Mesenchymal stem cell (in vitro differentiated cells and primary cell): ENCODE data around the gene RECK.

Experiments
- DNase-seq: peaks from one replicate; pipeline ENCODE4 v3.0.0-alpha.2; 2013
- H2AFZ ChIP-seq: one replicate; pipeline ENCODE4 v1.6.1; 2013; ENCODE audit warnings: low read depth, mild to moderate bottlenecking, control low read depth, inconsistent platforms, low read length, moderate library complexity
- H2AK5ac ChIP-seq: 2 replicates; pipeline ENCODE4 v1.6.1; 2013; ENCODE audit warnings: low read length, moderate library complexity, mild to moderate bottlenecking, inconsistent platforms; ENCODE audit not compliant: severe bottlenecking
- H2BK120ac ChIP-seq: one replicate; pipeline ENCODE4 v1.6.1; 2013; ENCODE audit warnings: low read depth, mild to moderate bottlenecking, inconsistent platforms, low read length, moderate library complexity
- H2BK12ac ChIP-seq, 2 experiments: one replicate each; pipeline ENCODE4 v1.6.1; 2013; ENCODE audit warnings: inconsistent platforms in 2 of 2, low read length in 2 of 2, mild to moderate bottlenecking in 2 of 2, moderate library complexity in 2 of 2, control low read depth in 1 of 2
- H2BK15ac ChIP-seq: one replicate; pipeline ENCODE4 v1.6.1; 2013; ENCODE audit warnings: mild to moderate bottlenecking, low read depth, inconsistent platforms; ENCODE audit not compliant: poor library complexity, severe bottlenecking
- H2BK5ac ChIP-seq: 2 replicates; pipeline ENCODE4 v1.6.1; 2013; ENCODE audit warnings: low read depth, mild to moderate bottlenecking, low read length, control low read depth, inconsistent platforms; ENCODE audit not compliant: poor library complexity, severe bottlenecking
- H3K14ac ChIP-seq, 2 experiments: one replicate each; pipeline ENCODE4 v1.6.1; 2013; ENCODE audit warnings: inconsistent platforms in 2 of 2, low read length in 2 of 2, control low read depth in 1 of 2, mild to moderate bottlenecking in 1 of 2, moderate library complexity in 1 of 2
- H3K18ac ChIP-seq, 2 experiments: one replicate each; pipeline ENCODE4 v1.6.1; 2013; ENCODE audit warnings: inconsistent platforms in 2 of 2, low read length in 2 of 2, control low read depth in 1 of 2, low read depth in 1 of 2, mild to moderate bottlenecking in 1 of 2
- H3K23ac ChIP-seq, 2 experiments: one replicate each; pipeline ENCODE4 v1.6.1; 2013; ENCODE audit warnings: inconsistent platforms in 2 of 2, low read length in 2 of 2, mild to moderate bottlenecking in 2 of 2, moderate library complexity in 2 of 2, control low read depth in 1 of 2
- H3K27ac ChIP-seq: 2 replicates; pipeline ENCODE4 v1.5.1; 2013; ENCODE audit warnings: mild to moderate bottlenecking, moderate library complexity, low read length, control low read depth, inconsistent platforms; ENCODE audit not compliant: poor library complexity, severe bottlenecking
- H3K27me3 ChIP-seq, 2 experiments: 2 replicates each; pipeline versions ENCODE4 v1.6.1 to v1.7.0; 2013; ENCODE audit warnings: low read length in 2 of 2, mild to moderate bottlenecking in 2 of 2, moderate library complexity in 2 of 2, control low read depth in 1 of 2, inconsistent platforms in 1 of 2; ENCODE audit not compliant: control insufficient read depth in 1 of 2, insufficient read depth in 1 of 2
- H3K36me3 ChIP-seq, 2 experiments: 2 replicates each; pipeline versions ENCODE4 v1.6.1 to v1.7.0; 2013; ENCODE audit warnings: low read length in 2 of 2, control low read depth in 1 of 2, inconsistent platforms in 1 of 2, low read depth in 1 of 2, mild to moderate bottlenecking in 1 of 2; ENCODE audit not compliant: insufficient read depth in 2 of 2, control insufficient read depth in 1 of 2
- H3K4ac ChIP-seq, 2 experiments: one replicate each; pipeline ENCODE4 v1.6.1; 2013; ENCODE audit warnings: inconsistent platforms in 2 of 2, low read length in 2 of 2, mild to moderate bottlenecking in 2 of 2, moderate library complexity in 2 of 2, control low read depth in 1 of 2, low read depth in 1 of 2
- H3K4me1 ChIP-seq: 2 replicates; pipeline ENCODE4 v1.6.1; 2013; ENCODE audit warnings: low read depth, low read length, control low read depth; ENCODE audit not compliant: control insufficient read depth, insufficient read depth
- H3K4me2 ChIP-seq: 2 replicates; pipeline ENCODE4 v1.6.1; 2013; ENCODE audit warnings: low read length, mild to moderate bottlenecking, inconsistent platforms; ENCODE audit not compliant: poor library complexity, severe bottlenecking
- H3K4me3 ChIP-seq, 2 experiments: 2 replicates each; pipeline versions ENCODE4 v1.5.1 to v1.7.0; 2013; ENCODE audit warnings: low read length in 2 of 2, mild to moderate bottlenecking in 2 of 2, control low read depth in 1 of 2, low read depth in 1 of 2; ENCODE audit not compliant: insufficient read depth in 1 of 2
- H3K79me1 ChIP-seq: replicated peaks from 2 replicates; pipeline ENCODE4 v1.6.1; 2013; ENCODE audit warnings: mild to moderate bottlenecking, control low read depth, low read length, inconsistent platforms; ENCODE audit not compliant: poor library complexity, severe bottlenecking
- H3K9ac ChIP-seq: 2 replicates; pipeline ENCODE4 v1.7.0; 2013; ENCODE audit warnings: mild to moderate bottlenecking, low read length, moderate library complexity
- H3K9me3 ChIP-seq: 2 replicates; pipeline ENCODE4 v1.7.0; 2013; ENCODE audit warnings: mild to moderate bottlenecking, low read length; ENCODE audit not compliant: control insufficient read depth
- H4K8ac ChIP-seq: one replicate; pipeline ENCODE4 v1.6.1; 2013; ENCODE audit warnings: inconsistent platforms, mild to moderate bottlenecking, low read length, moderate library complexity
- H4K91ac ChIP-seq: one replicate; pipeline ENCODE4 v1.6.1; 2013; ENCODE audit warnings: mild to moderate bottlenecking, low read length, inconsistent platforms
- WGBS: methylation state at CpG from one replicate; pipeline ENCODE4 v1.1.7; 2013; ENCODE audit warnings: mixed read lengths; 5-methylcytosine and 5-hydroxymethylcytosine counted together

Gene RECK

GRCh38 chr9:36018891-36019720 is 17.6 kb upstream of the RECK start:
- no peak overlapping the region for H4K8ac ChIP-seq
- no peak overlapping the region for H2BK120ac ChIP-seq
- no peak overlapping the region for H3K4me3 ChIP-seq
- H3K4ac ChIP-seq: no peak overlapping the region
- H3K79me1 ChIP-seq: no peaks in the 10 kb centered on the region
- no peak overlapping the region for H3K9ac ChIP-seq
- H3K18ac ChIP-seq: no peak overlapping the region
- no peak overlapping the region for H2BK15ac ChIP-seq
- H2BK12ac ChIP-seq: no peak overlapping the region
- H3K23ac ChIP-seq: no peak overlapping the region
- no peak overlapping the region for H4K91ac ChIP-seq
- no peak overlapping the region for H2AK5ac ChIP-seq
- H3K4me1 ChIP-seq: no peaks in the 10 kb centered on the region
- H3K14ac ChIP-seq: no peak overlapping the region
- no peak overlapping the region for H3K4me2 ChIP-seq
- DNase-seq: no peak
- H3K27me3 ChIP-seq: no peaks in the 10 kb centered on the region
- H3K27ac ChIP-seq: no peak overlapping the region
- H3K9me3 ChIP-seq: no peaks in the 10 kb centered on the region
- no peak overlapping the region for H2BK5ac ChIP-seq
- H3K36me3 ChIP-seq: no peaks in the 10 kb centered on the region
- H2AFZ ChIP-seq: no peak overlapping the region
- 77% methylated on average over 5 of the region's 6 CpGs for WGBS

GRCh38 chr9:36021968-36022367 is 14.7 kb upstream of the RECK start:
- 88% methylated on average over 1 of the region's 1 CpG for WGBS
- Histone ChIP-seq H4K8ac (no peak overlapping the region), H3K18ac (no peak overlapping the region), H3K23ac (no peak overlapping the region), H3K79me1 (no peaks in the 10 kb centered on the region), H3K36me3 (no peaks in the 10 kb centered on the region), H2AK5ac (no peak overlapping the region), H2BK12ac (no peak overlapping the region), H3K4ac (no peak overlapping the region), H3K4me3 (no peak overlapping the region), H2BK120ac (no peak overlapping the region), H3K27ac (no peak overlapping the region), H2BK15ac (no peak overlapping the region), H3K9ac (no peak overlapping the region), H3K27me3 (no peaks in the 10 kb centered on the region), H3K4me2 (no peak overlapping the region), H2BK5ac (no peak overlapping the region), H3K9me3 (no peaks in the 10 kb centered on the region), H3K4me1 (no peaks in the 10 kb centered on the region), H4K91ac (no peak overlapping the region), H3K14ac (no peak overlapping the region), H2AFZ (no peak overlapping the region)
- DNase-seq: no peak

- no peak overlapping the region for H2AK5ac ChIP-seq
- H4K8ac ChIP-seq: peak overlapping the region; percentile 71
- no peak overlapping the region for H3K27ac ChIP-seq
- H3K14ac ChIP-seq: no peak overlapping the region
- H3K79me1 ChIP-seq: no peaks in the 10 kb centered on the region
- H2BK12ac ChIP-seq: no peak overlapping the region
- no peak overlapping the region for H2BK120ac ChIP-seq
- H2AFZ ChIP-seq: no peak overlapping the region
- H3K36me3 ChIP-seq: no peaks in the 10 kb centered on the region
- no peak overlapping the region for H2BK15ac ChIP-seq
- no peaks in the 10 kb centered on the region for H3K4me1 ChIP-seq
- no peak overlapping the region for H3K4me3 ChIP-seq
- DNase-seq: peak; percentile 61
- 45% methylated on average over 13 of the region's 13 CpGs for WGBS
- H3K23ac ChIP-seq: no peak overlapping the region
- H3K9ac ChIP-seq: no peak overlapping the region
- no peaks in the 10 kb centered on the region for H3K9me3 ChIP-seq
- H4K91ac ChIP-seq: no peak overlapping the region
- H3K18ac ChIP-seq: no peak overlapping the region
- H3K27me3 ChIP-seq: no peaks in the 10 kb centered on the region
- no peak overlapping the region for H3K4me2 ChIP-seq
- H3K4ac ChIP-seq: no peak overlapping the region
- H2BK5ac ChIP-seq: no peak overlapping the region
Measured at GRCh38 chr9:36023260-36024048, 13.3 kb upstream of the RECK start.

DNA sequence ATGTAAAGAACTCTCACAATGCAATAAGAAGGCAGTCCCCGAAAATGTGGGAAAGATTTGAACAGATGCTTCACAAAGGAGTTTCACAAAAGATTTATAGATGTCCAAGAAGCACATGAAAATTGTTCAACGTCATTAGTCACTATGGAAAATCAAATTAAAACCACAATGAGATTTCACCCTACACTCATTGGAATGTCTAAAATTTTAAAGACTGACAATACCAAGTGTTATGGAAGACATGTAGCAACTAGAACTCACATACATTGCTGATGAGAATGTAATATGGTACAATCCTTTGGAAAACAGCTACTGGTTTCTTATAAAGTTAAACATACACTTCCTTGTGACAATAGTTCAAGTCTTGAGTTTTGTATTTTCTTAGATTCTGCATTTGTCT is 11.0 kb upstream of the RECK start:
- H3K4me1 ChIP-seq: no peaks in the 10 kb centered on the region
- no peak overlapping the region for H3K23ac ChIP-seq
- no peak overlapping the region for H2BK5ac ChIP-seq
- H2AFZ ChIP-seq: no peak overlapping the region
- H4K91ac ChIP-seq: no peak overlapping the region
- H2BK120ac ChIP-seq: no peak overlapping the region
- no peak overlapping the region for H3K4me2 ChIP-seq
- H3K4me3 ChIP-seq: no peak overlapping the region
- no peak overlapping the region for H2BK15ac ChIP-seq
- no peaks in the 10 kb centered on the region for H3K9me3 ChIP-seq
- no peak overlapping the region for H3K18ac ChIP-seq
- H3K36me3 ChIP-seq: no peaks in the 10 kb centered on the region
- H3K79me1 ChIP-seq: no peaks in the 10 kb centered on the region
- no peaks in the 10 kb centered on the region for H3K27me3 ChIP-seq
- H3K9ac ChIP-seq: no peak overlapping the region
- no peak overlapping the region for H4K8ac ChIP-seq
- H2AK5ac ChIP-seq: no peak overlapping the region
- H2BK12ac ChIP-seq: no peak overlapping the region
- H3K27ac ChIP-seq: no peak overlapping the region
- H3K14ac ChIP-seq: no peak overlapping the region
- H3K4ac ChIP-seq: no peak overlapping the region
- no peak for DNase-seq
- 92% methylated on average over 2 of the region's 2 CpGs for WGBS
